Muscle of leg (tissue), 11 donors: ENCODE results near the gene CIB4. TPM values are rescaled to one million over a fixed set of nuclear protein-coding genes. Genes with fewer than 3 reads are reported as not detected.

Experiments
- DNase-seq: peaks from one replicate; pipeline ENCODE4 v3.0.0; 2013
- H3K27ac ChIP-seq: one replicate; pipeline ENCODE4 v1.5.1; 2013; ENCODE audit warnings: mild to moderate bottlenecking, low read length, control low read depth
- H3K27me3 ChIP-seq: one replicate; pipeline ENCODE4 v1.6.1; 2013; ENCODE audit warnings: low read length; ENCODE audit not compliant: control insufficient read depth, insufficient read depth
- H3K36me3 ChIP-seq: one replicate; pipeline ENCODE4 v1.6.1; 2013; ENCODE audit warnings: low read length; ENCODE audit not compliant: control insufficient read depth, insufficient read depth
- H3K4me1 ChIP-seq: one replicate; pipeline ENCODE4 v1.6.1; 2013; ENCODE audit warnings: low read length; ENCODE audit not compliant: control insufficient read depth, insufficient read depth
- H3K4me3 ChIP-seq: one replicate; pipeline ENCODE4 v1.5.1; 2013; ENCODE audit warnings: low read length, control low read depth
- H3K9me3 ChIP-seq: replicated peaks from 2 replicates; pipeline ENCODE4 v1.6.1; 2013; ENCODE audit warnings: low read depth, low read length; ENCODE audit not compliant: control insufficient read depth
- WGBS: methylation state at CpG from one replicate; pipeline ENCODE4 v1.1.5; 2013; ENCODE audit warnings: missing lambda C conversion rate; ENCODE audit not compliant: insufficient coverage; 5-methylcytosine and 5-hydroxymethylcytosine counted together
- polyA plus RNA-seq, 8 donors: library from polyadenylated mRNA; unstranded; fragments of 120-200 nt; gene quantifications; one replicate each; pipeline versions ENCODE4 v1.2.1 to v1.2.3, GENCODE V29; 2013; ENCODE audit warnings: inconsistent platforms in 1 of 8, low replicate concordance in 1 of 8; ENCODE audit not compliant: insufficient read length in 8 of 8, insufficient read depth in 1 of 8
- total RNA-seq: library from RNA; stranded (reverse); fragments of 120-200 nt; gene quantifications from one replicate; pipeline ENCODE4 v1.2.4, GENCODE V29; 2013

Gene CIB4
- total and polyA plus RNA-seq, 9 donors, result not detected

DNA sequence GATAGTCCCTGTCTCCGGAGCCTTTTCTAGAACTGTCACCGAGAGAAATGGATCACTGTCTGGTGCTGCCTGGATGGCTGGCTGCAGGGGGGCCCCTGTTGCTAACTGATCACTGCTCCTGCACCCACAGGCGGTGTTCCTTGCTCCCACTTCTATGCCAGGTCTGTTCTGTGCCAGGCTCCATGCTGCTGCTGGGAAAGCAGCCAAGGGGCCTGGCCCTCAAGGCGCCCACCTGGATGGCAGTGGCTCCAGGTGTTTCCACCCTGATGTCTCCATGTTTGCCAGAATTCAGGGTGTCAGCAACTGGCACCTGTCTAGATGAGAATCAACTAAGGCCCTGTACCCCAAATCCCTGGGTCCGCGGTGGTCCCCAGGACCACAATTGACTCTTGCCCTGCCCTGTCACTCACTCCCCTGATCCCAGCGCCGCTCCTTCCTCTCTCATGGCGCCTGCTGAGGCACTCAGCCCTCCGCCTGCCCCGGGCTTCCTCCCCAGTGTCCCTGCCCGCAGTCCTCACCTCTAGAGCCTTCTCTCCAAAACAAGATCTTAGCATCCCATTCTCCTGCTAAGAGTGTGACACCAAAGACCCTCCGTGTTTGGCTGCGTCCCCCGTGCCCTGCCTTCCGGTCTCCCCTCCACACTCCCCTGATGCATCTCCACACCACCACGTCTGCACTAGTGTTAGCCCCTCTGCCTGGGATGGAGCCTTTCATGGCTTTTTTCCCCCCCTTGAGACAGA, 90.7 kb downstream of the CIB4 start:
- H3K4me1 ChIP-seq, result no peaks in the 10 kb centered on the region
- H3K27me3 ChIP-seq, result peaks cover 10% of the 10 kb centered on the region
- no peaks in the 10 kb centered on the region for H3K36me3 ChIP-seq
- DNase-seq, result no peak
- WGBS, result 84% methylated on average over 17 of the region's 17 CpGs
- H3K27ac ChIP-seq, result no peak overlapping the region
- no peak overlapping the region for H3K4me3 ChIP-seq
- H3K9me3 ChIP-seq, result no peaks in the 10 kb centered on the region

DNA sequence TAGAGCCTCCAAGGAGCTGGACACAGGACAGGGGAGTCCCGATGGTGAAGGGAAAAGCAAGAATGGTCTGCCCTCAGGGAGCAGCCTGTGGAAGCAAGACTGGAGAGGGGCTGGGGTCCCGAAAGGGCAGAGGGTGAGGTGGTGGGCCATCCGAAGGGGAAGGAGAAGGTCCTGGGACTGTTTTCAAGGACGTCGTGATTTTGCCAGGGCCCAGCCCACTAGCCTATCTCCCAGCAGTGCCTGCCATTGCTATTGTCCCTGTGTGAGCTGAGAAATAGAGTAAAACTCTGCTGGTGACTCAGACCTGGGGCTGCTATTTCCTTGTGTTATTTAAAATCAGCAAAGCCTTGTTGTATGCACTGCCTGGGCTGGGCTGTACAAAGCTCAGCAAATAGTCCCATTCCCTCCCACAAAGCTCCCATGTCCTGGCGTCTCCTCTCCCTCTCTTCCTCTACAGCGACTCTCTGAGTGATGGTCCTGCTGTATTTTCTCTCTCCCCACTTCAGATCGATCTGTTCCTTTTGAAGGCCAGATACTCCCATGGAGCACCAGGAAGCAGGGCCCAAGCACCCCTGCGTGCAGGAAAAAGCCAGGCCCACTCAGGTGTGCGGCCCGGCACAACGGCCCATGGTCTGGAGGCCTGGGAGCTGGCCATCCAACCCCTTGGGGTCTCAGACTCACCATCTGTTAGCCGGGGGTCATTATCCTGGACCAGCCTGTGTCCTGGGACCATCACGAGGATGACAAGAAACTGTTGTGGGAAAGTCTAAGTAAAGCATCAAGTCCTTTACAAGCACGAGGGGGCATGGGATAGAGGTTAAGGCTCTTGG, 98.3 kb downstream of the CIB4 start:
- Histone ChIP-seq H3K27me3 (peaks cover 8% of the 10 kb centered on the region), H3K9me3 (no peaks in the 10 kb centered on the region), H3K4me3 (no peak overlapping the region), H3K36me3 (no peaks in the 10 kb centered on the region), H3K27ac (no peak overlapping the region), H3K4me1 (no peaks in the 10 kb centered on the region)
- no peak for DNase-seq
- WGBS, result 77% methylated on average over 12 of the region's 15 CpGs

DNA sequence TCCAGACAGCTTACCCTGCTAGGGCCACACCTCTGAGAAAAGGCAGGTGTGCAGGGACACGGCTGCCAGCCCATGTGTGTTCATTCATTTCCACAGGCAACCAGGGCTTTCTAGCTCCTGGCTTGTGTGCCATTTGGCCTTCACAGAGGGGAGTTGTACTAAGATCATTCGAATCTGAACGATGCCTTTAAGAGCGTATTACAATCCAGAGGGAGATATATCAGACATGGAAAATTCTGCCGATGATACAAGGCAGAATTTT, 99.0 kb downstream of the CIB4 start:
- H3K4me3 ChIP-seq, result no peak overlapping the region
- WGBS, result 59% methylated on average over 5 of the region's 5 CpGs
- H3K27me3 ChIP-seq, result peaks cover 7% of the 10 kb centered on the region
- no peak overlapping the region for H3K27ac ChIP-seq
- H3K9me3 ChIP-seq, result no peaks in the 10 kb centered on the region
- H3K36me3 ChIP-seq, result no peaks in the 10 kb centered on the region
- no peak for DNase-seq
- no peaks in the 10 kb centered on the region for H3K4me1 ChIP-seq

DNA sequence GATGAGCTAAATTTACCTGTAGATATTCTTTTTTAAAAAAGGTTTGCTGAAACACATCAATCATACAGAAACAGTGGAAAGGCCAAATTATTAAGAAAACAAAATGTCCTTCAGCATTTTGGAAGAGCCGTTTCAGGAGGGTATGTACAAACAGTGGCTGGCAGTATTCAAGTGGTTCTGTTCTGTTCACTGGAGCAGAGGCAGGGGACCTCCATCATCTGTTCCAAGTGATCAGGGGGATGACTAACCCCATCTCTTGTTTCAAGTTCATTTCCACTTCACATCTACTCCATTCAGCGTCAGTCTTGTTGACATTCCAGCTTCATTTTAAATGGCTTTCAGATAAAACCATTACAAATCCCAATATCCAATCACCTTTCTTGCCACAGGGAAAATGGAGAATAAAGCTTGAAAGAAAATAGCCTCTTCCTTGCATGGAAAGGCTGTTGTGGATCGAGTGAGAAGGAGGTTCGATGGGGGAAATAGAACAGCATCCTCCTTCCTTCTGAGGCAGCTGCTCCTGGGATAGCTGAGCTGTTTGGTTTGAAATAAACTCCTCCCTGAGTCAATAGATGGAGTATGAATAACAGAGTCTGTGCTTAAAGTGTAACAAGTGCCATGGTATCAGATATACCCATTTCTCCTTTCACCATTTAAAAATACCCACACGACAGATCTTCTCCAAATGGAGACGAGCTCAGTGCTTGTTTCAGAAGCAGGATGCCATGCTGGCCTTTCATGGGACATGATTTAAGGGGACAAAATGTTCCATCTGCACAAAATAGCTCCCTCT, 99.6 kb downstream of the CIB4 start:
- no peak overlapping the region for H3K27ac ChIP-seq
- H3K27me3 ChIP-seq, result peaks cover 7% of the 10 kb centered on the region
- H3K36me3 ChIP-seq, result no peaks in the 10 kb centered on the region
- no peaks in the 10 kb centered on the region for H3K9me3 ChIP-seq
- peaks cover under 1% of the 10 kb centered on the region for H3K4me1 ChIP-seq
- DNase-seq, result no peak
- WGBS, result 40% methylated on average over 1 of the region's 6 CpGs
- H3K4me3 ChIP-seq, result no peak overlapping the region

DNA sequence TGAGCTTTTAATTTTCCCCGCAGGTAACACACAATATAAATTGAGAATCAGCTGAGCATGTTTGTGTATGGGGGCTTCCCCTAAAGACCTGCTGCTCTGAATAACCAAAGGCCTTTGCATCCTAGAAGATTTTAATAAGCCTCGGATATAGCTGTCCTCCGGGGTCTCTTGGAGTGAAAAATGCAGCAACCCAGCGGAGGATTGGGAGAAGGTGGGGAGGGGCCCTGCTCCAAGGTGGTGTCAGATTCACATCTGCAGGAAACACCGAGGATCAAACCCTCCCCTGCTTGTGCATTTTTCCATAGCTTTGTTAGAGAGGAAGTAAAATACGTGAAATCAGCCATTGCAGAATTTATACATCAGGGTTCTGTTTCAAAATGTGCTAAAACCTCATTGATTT, 100.2 kb downstream of the CIB4 start:
- WGBS, result 13% methylated on average over 3 of the region's 6 CpGs
- H3K4me1 ChIP-seq, result peaks cover 2% of the 10 kb centered on the region
- DNase-seq, result no peak
- H3K9me3 ChIP-seq, result no peaks in the 10 kb centered on the region
- H3K4me3 ChIP-seq, result no peak overlapping the region
- H3K27me3 ChIP-seq, result peaks cover 7% of the 10 kb centered on the region
- no peak overlapping the region for H3K27ac ChIP-seq
- no peaks in the 10 kb centered on the region for H3K36me3 ChIP-seq

DNA sequence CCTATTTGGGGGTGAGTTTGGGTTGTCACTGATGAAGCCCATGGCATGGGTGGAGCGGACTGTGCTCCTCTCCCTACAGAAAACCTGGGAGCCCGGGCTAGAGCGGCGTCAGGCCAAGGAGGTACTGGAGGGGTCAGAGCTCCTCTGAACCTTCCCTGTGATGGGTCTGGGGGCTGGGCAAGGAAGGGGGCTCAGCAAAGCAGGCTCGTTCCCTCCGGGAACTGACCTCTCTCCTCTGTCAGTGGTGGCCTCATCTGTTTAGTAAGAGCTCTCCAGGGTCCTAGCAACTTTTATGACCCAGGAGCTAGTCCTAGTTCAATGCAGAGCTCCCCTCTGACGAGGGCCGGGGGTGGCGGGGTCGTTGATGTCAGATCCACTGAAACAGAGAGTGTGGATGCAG, 100.9 kb downstream of the CIB4 start:
- Histone ChIP-seq H3K36me3 (no peaks in the 10 kb centered on the region), H3K27ac (no peak overlapping the region), H3K27me3 (peaks cover 7% of the 10 kb centered on the region), H3K4me3 (no peak overlapping the region), H3K9me3 (no peaks in the 10 kb centered on the region), H3K4me1 (peaks cover 2% of the 10 kb centered on the region)
- WGBS, result 11% methylated on average over 3 of the region's 10 CpGs
- no peak for DNase-seq

DNA sequence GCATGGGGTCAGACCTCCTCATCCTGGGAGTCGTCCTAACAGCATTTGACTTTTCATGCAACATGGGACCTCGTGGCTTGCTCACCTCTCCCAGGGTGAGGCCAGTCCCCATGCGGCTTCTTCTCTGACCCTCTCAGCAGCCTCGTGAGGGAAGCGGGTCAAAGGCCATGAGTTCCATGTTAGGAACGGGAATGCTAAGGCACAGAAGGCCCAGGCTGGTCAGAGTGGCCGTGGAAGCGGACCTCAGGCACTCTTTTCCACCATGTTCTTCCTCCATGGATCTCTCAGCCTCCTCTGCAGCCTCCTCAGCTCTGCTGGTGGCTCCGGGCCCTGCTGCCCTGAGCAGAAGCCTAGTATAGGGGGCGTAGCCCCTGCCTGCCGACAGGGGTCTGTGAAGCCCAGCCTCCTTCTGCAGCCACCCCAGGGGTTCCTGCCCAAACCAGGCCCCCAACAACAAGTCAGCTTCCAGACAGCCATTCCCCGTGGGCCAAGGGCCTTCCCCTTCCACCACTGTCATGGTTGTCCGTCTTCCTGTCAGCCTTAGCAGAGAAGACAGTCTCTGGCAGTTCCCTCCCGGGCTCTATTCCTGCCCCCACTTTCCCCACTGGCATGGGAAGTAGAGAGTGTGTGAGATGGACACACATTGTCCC, 103.2 kb downstream of the CIB4 start:
- no peak for DNase-seq
- Histone ChIP-seq H3K27me3 (peaks cover 7% of the 10 kb centered on the region), H3K4me1 (peaks cover 13% of the 10 kb centered on the region), H3K9me3 (no peaks in the 10 kb centered on the region), H3K27ac (no peak overlapping the region), H3K36me3 (no peaks in the 10 kb centered on the region), H3K4me3 (no peak overlapping the region)
- WGBS, result 73% methylated on average over 11 of the region's 14 CpGs

DNA sequence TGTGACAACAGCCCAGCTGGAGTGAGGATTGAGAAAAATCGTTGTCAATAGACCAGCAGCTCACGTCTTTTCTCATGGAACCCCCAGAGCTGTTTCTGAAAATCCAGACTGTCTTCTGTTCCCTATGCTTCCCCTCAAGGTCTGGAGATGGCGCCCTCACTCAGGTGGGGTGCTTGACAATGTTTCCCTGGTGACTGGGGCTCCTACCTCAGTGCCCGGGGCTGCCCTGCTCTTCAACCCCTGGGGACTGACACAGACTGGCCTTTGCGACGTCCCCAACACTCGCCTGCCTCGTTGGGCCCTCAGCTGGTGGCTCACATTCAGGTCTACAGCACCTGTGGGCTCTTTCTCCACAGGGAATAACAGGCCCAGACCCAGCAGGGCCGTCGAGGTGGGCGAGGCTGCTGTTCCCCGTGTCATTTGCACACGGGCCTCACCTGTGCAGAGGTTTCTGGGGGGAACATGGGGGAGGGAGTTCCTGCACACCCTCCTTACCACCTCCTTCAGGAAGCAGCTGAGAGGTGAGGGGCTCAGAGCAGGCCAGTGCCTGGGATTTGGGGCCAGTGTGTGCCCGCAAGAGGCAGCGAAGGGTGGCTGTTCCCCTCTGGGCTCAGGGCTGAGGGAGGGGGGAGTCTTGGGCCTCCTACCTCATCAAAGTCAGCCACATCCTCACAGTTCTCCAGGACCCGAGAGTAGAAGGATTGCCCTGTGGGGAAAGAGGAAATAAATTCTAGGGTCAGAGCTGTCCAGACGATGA, 103.9 kb downstream of the CIB4 start:
- no peak overlapping the region for H3K27ac ChIP-seq
- H3K9me3 ChIP-seq, result no peaks in the 10 kb centered on the region
- peaks cover 5% of the 10 kb centered on the region for H3K27me3 ChIP-seq
- no peak for DNase-seq
- H3K4me1 ChIP-seq, result peaks cover 13% of the 10 kb centered on the region
- H3K4me3 ChIP-seq, result no peak overlapping the region
- no peaks in the 10 kb centered on the region for H3K36me3 ChIP-seq
- 63% methylated on average over 7 of the region's 17 CpGs for WGBS

DNA sequence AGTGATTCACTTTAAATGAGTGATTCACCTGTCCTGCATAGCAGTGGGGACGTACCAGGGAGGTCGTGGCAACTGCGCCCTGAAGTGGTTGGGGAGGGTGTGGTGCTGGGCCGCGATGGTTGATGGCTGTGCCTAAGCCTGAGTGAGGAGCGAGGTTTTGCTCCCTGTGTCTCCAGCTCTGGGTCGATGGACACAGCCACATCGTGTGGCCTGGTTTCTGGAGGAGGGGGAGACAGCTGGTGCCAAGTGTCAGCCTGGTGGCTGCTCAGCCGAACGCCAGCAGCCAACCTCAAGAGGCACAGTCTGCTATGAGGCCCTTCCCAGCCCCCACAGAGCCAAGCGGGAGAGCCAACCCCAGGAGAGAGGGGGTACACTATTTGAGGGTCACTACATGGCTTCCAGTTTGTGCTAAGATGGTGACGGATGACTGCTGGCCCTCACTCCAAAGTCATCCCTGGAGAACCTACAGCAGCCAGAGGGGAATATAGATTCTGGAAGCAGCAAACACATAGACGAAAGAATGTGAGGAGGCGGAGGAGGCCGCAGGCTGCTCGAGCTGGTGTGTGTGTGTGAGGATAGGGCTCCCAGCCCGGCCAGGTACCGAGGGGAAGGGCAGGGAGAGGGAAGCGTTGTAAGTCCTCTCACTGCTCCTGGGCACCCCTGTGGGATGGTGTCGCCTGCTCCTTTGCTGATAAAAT, 104.6 kb downstream of the CIB4 start:
- WGBS, result 65% methylated on average over 18 of the region's 20 CpGs
- no peak for DNase-seq
- Histone ChIP-seq H3K4me1 (peaks cover 13% of the 10 kb centered on the region), H3K4me3 (no peak overlapping the region), H3K36me3 (no peaks in the 10 kb centered on the region), H3K9me3 (no peaks in the 10 kb centered on the region), H3K27me3 (peaks cover 6% of the 10 kb centered on the region), H3K27ac (no peak overlapping the region)
